GM23248 (cell line): ENCODE data around the gene IGF2. TPM values are rescaled to one million over a fixed set of nuclear protein-coding genes. Genes with fewer than 3 reads are reported as not detected.

Experiments
- DNase-seq: peaks from one replicate; pipeline ENCODE4 v3.0.0-alpha.2; 2015
- H2AFZ ChIP-seq: fragments of 200-600 bp; sonication (generic); 2 replicates; pipeline ENCODE4 v1.6.1; 2016; ENCODE audit warnings: antibody characterized with exemption
- H3F3A ChIP-seq: fragments of 200-600 bp; sonication (generic); 2 replicates; pipeline ENCODE4 v1.6.1; 2016; ENCODE audit warnings: mild to moderate bottlenecking, antibody characterized with exemption, mixed run types; ENCODE audit not compliant: insufficient read depth
- H3K27ac ChIP-seq: fragments of 200-600 bp; sonication (generic); 2 replicates; pipeline ENCODE4 v1.5.1; 2016; ENCODE audit warnings: mild to moderate bottlenecking
- H3K27me3 ChIP-seq: fragments of 200-600 bp; sonication (generic); replicated peaks from 2 replicates; pipeline ENCODE4 v1.6.1; 2016; ENCODE audit warnings: mild to moderate bottlenecking; ENCODE audit not compliant: insufficient read depth
- H3K36me3 ChIP-seq: fragments of 200-600 bp; sonication (generic); 2 replicates; pipeline ENCODE4 v1.6.1; 2016; ENCODE audit warnings: low read depth, mild to moderate bottlenecking
- H3K4me1 ChIP-seq: fragments of 200-600 bp; sonication (generic); 2 replicates; pipeline ENCODE4 v1.6.1; 2016; ENCODE audit warnings: mild to moderate bottlenecking; ENCODE audit not compliant: insufficient read depth
- H3K4me2 ChIP-seq: fragments of 200-600 bp; sonication (generic); one replicate; pipeline ENCODE4 v1.6.1; 2016; ENCODE audit warnings: mild to moderate bottlenecking; ENCODE audit not compliant: unreplicated experiment
- H3K4me3 ChIP-seq: fragments of 200-600 bp; sonication (generic); 2 replicates; pipeline ENCODE4 v1.5.1; 2016; ENCODE audit warnings: mild to moderate bottlenecking
- H3K79me2 ChIP-seq: fragments of 200-600 bp; sonication (generic); 2 replicates; pipeline ENCODE4 v1.6.1; 2016; ENCODE audit warnings: mild to moderate bottlenecking; ENCODE audit not compliant: insufficient read depth
- H3K9ac ChIP-seq: fragments of 200-600 bp; sonication (generic); 2 replicates; pipeline ENCODE4 v1.6.1; 2016; ENCODE audit warnings: mild to moderate bottlenecking
- H3K9me2 ChIP-seq: fragments of 200-600 bp; sonication (generic); 2 replicates; pipeline ENCODE4 v1.6.1; 2016; ENCODE audit warnings: mixed run types, mild to moderate bottlenecking, moderate library complexity; ENCODE audit not compliant: insufficient read depth
- H3K9me3 ChIP-seq: fragments of 200-600 bp; sonication (generic); one replicate; pipeline ENCODE4 v1.6.1; 2017; ENCODE audit warnings: low read depth
- H4K20me1 ChIP-seq: fragments of 200-600 bp; sonication (generic); 2 replicates; pipeline ENCODE4 v1.6.0; 2016; ENCODE audit not compliant: insufficient read depth
- EZH2 ChIP-seq: fragments of 200-600 bp; sonication (generic); IDR thresholded peaks from 2 replicates; pipeline ENCODE4 v1.6.1; 2018; ENCODE audit warnings: antibody characterized with exemption, mild to moderate bottlenecking; ENCODE audit not compliant: insufficient read depth, poor library complexity, severe bottlenecking
- EZH2phosphoT487 ChIP-seq: fragments of 200-600 bp; sonication (generic); IDR thresholded peaks from 2 replicates; pipeline ENCODE4 v1.6.1; 2018; ENCODE audit warnings: antibody characterized with exemption, moderate library complexity, mild to moderate bottlenecking, low read depth; ENCODE audit not compliant: insufficient read depth
- WGBS, 2 experiments: methylation state at CpG; one replicate each; pipeline ENCODE4 v1.1.6; 2015 to 2017; ENCODE audit warnings: low lambda C conversion rate in 2 of 2, low coverage in 1 of 2; ENCODE audit errors: missing lambda C conversion rate in 2 of 2; 5-methylcytosine and 5-hydroxymethylcytosine counted together
- in situ Hi-C: fragments of 300-500 bp; cut with MboI; formaldehyde crosslinking; loops from 2 replicates; pipeline ENCODE4 v1.15.0; 2020
- polyA plus RNA-seq: library from polyadenylated mRNA; unstranded; fragments of >200 nt; fragmentation: Nextera tagmentation; extraction: Ambion mirVana; gene quantifications from 2 replicates; pipeline ENCODE4 v1.2.1, GENCODE V29; 2016
- total RNA-seq: library from RNA; depleted of rRNA; stranded (reverse); fragments of >200 nt; shearing (Covaris generic); gene quantifications from 2 replicates; pipeline ENCODE4 v1.2.3, GENCODE V29; 2014

Gene IGF2
- total and polyA plus RNA-seq, 2 experiments from 2014 or later, result 0.06 TPM; not detected in 1

GRCh38 chr11:2158296-2158737, 19.1 kb upstream of the IGF2 start:
- no peak overlapping the region for H3K27ac ChIP-seq
- TF ChIP-seq EZH2phosphoT487, result no peak
- TF ChIP-seq EZH2, result no peak
- in situ Hi-C loops, result loop anchor here (25.0 kb wide), 2 partner anchors 296 to 446 kb away; partner anchors contain the start of gene LSP1

GRCh38 chr11:2157294-2158040, 18.3 kb upstream of the IGF2 start:
- 40 to 41% methylated on average over 17 of the region's 18 CpGs for WGBS, 2 experiments
- TF ChIP-seq EZH2phosphoT487 (no peak), EZH2 (no peak)

More at GRCh38 chr11:2158296-2158737, 19.1 kb upstream of the IGF2 start:
- Histone ChIP-seq H3K9me2 (no peaks in the 10 kb centered on the region), H3K79me2 (no peaks in the 10 kb centered on the region), H2AFZ (no peak overlapping the region), H3K9me3 (no peaks in the 10 kb centered on the region), H4K20me1 (no peaks in the 10 kb centered on the region), H3K27me3 (no peaks in the 10 kb centered on the region), H3K9ac (no peak overlapping the region), H3K36me3 (no peaks in the 10 kb centered on the region), H3K4me2 (no peak overlapping the region), H3K4me3 (no peak overlapping the region), H3F3A (no peaks in the 10 kb centered on the region), H3K4me1 (no peaks in the 10 kb centered on the region)
- DNase-seq, result no peak
- WGBS, 2 experiments, result 23 to 26% methylated on average over 11 to 13 of the region's 13 CpGs

GRCh38 chr11:2156416-2157182, 17.4 kb upstream of the IGF2 start:
- Histone ChIP-seq H3K79me2 (no peaks in the 10 kb centered on the region), H3K4me3 (no peak overlapping the region), H3K4me1 (no peaks in the 10 kb centered on the region), H3K9me3 (no peaks in the 10 kb centered on the region), H3F3A (no peaks in the 10 kb centered on the region), H2AFZ (no peak overlapping the region), H3K4me2 (no peak overlapping the region), H3K36me3 (no peaks in the 10 kb centered on the region), H3K9ac (no peak overlapping the region), H3K27ac (no peak overlapping the region), H4K20me1 (no peaks in the 10 kb centered on the region), H3K27me3 (no peaks in the 10 kb centered on the region), H3K9me2 (no peaks in the 10 kb centered on the region)
- WGBS, 2 experiments, result 16% methylated on average over 17 to 19 of the region's 19 CpGs
- DNase-seq, result peak; percentile 80
- in situ Hi-C loops, result loop anchor here (25.0 kb wide), 2 partner anchors 294 to 444 kb away; partner anchors contain the start of gene LSP1
- TF ChIP-seq EZH2, result no peak
- no peak for TF ChIP-seq EZH2phosphoT487

More at GRCh38 chr11:2157294-2158040, 18.3 kb upstream of the IGF2 start:
- Histone ChIP-seq H3F3A (no peaks in the 10 kb centered on the region), H3K27ac (no peak overlapping the region), H3K79me2 (no peaks in the 10 kb centered on the region), H3K27me3 (no peaks in the 10 kb centered on the region), H4K20me1 (no peaks in the 10 kb centered on the region), H3K4me2 (no peak overlapping the region), H3K4me1 (no peaks in the 10 kb centered on the region), H3K36me3 (no peaks in the 10 kb centered on the region), H3K9me3 (no peaks in the 10 kb centered on the region), H3K4me3 (no peak overlapping the region), H3K9me2 (no peaks in the 10 kb centered on the region), H2AFZ (no peak overlapping the region), H3K9ac (no peak overlapping the region)
- in situ Hi-C loops, result loop anchor here (25.0 kb wide), 2 partner anchors 295 to 445 kb away; partner anchors contain the start of gene LSP1
- no peak for DNase-seq

- WGBS, 2 experiments, result 66% methylated on average over 19 to 29 of the region's 29 CpGs
- TF ChIP-seq EZH2 (no peak), EZH2phosphoT487 (no peak)
- no peak for DNase-seq
- Histone ChIP-seq H3K4me3 (no peak overlapping the region), H4K20me1 (no peaks in the 10 kb centered on the region), H3K79me2 (no peaks in the 10 kb centered on the region), H3F3A (no peaks in the 10 kb centered on the region), H3K9ac (no peak overlapping the region), H3K4me2 (no peak overlapping the region), H3K4me1 (no peaks in the 10 kb centered on the region), H3K27ac (no peak overlapping the region), H3K9me3 (no peaks in the 10 kb centered on the region), H3K9me2 (no peaks in the 10 kb centered on the region), H2AFZ (no peak overlapping the region), H3K27me3 (0 out of 2 replicates have a peak, but pooled peaks cover 4% of the 10 kb centered on the region), H3K36me3 (no peaks in the 10 kb centered on the region)
- in situ Hi-C loops, result loop anchor here (25.0 kb wide), 2 partner anchors 293 to 443 kb away; partner anchors contain the start of gene LSP1
Observed at GRCh38 chr11:2155511-2155910, 16.3 kb upstream of the IGF2 start.
